GM13976 (cell line): ENCODE measurements around the gene CLEC4F.

Experiments
- DNase-seq: peaks from one replicate; pipeline ENCODE4 v3.0.0; 2012; ENCODE audit warnings: low spot score
- in situ Hi-C: fragments of 300-500 bp; cut with MboI; formaldehyde crosslinking; loops from one replicate; pipeline ENCODE4 v1.12.0; 2022; ENCODE audit warnings: low sequenced_read_pairs, mixed read lengths, inconsistent platforms; ENCODE audit not compliant: unreplicated experiment
- TF ChIP-seq, protein P1 (sequence below): IDR thresholded peaks from 2 replicates; pipeline ENCODE4 v1.5.1; 2012; ENCODE audit warnings: borderline replicate concordance, mild to moderate bottlenecking; ENCODE audit not compliant: insufficient read depth; ENCODE audit errors: extremely low read depth, missing control alignments, control extremely low read depth

The CLEC4F gene

DNA sequence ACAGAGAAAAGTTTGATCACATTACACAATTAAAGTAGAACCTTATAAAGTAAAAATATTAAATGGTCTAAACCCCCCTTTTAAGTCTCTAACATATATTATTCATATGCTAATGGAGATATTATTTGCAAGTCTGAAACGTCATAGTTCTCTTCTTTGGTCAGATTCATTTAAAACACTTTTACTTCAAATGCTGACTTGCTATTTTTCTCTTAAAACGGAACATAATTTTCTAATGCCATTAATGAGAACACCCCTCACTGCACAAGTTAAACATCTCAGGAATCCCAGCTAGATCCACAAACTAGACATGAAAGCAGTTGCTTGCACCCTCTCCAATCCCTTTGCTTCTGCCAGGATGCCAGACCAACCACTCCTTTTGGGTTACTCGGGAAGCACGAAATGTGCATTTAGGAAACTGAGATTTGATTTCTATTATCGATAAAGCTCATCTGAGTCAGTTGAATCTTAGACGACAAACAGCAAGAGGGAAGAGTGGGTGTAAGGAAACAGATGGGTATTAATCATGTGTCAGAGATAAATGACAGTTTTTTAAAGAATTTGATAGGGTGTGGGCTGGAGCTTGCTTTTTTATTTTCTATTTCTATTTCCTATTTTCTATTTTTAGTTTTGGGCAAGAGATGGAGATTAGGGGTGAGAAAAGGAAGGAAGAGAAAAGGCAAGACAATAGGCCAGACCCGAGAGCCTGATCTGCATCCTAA, 53.9 kb downstream of the CLEC4F start:
- in situ Hi-C loops, result no loop called here
- TF ChIP-seq, protein P1, sequence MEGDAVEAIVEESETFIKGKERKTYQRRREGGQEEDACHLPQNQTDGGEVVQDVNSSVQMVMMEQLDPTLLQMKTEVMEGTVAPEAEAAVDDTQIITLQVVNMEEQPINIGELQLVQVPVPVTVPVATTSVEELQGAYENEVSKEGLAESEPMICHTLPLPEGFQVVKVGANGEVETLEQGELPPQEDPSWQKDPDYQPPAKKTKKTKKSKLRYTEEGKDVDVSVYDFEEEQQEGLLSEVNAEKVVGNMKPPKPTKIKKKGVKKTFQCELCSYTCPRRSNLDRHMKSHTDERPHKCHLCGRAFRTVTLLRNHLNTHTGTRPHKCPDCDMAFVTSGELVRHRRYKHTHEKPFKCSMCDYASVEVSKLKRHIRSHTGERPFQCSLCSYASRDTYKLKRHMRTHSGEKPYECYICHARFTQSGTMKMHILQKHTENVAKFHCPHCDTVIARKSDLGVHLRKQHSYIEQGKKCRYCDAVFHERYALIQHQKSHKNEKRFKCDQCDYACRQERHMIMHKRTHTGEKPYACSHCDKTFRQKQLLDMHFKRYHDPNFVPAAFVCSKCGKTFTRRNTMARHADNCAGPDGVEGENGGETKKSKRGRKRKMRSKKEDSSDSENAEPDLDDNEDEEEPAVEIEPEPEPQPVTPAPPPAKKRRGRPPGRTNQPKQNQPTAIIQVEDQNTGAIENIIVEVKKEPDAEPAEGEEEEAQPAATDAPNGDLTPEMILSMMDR, result no peak

DNA sequence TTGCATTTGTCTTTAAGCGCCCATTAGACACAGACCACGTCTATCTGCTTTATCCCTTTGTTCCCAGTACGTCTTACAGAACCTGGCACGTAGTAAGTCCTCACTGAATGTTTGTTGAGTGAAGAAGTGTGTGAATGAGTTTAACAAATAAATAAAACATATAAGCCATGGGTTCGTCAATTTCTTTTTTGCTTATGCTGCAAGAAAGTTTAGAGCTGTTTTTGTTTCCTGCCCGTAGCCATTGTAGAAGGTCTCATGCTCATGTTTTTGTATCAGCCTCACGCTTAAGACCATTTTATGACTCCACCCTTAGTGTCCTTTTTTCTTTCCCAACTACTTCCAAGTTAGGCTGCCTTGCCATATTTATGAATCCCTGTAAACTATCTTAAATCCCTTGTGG, 54.9 kb downstream of the CLEC4F start:
- in situ Hi-C loops, result no loop called here
- DNase-seq, result no peak
- TF ChIP-seq, protein P1, result no peak

More for the DNA sequence above, 53.9 kb downstream of the CLEC4F start:
- no peak for DNase-seq

- TF ChIP-seq, protein P1, result no peak
- in situ Hi-C loops, result no loop called here
- no peak for DNase-seq
Observed at GRCh38 chr2:70759446-70759845, 61.0 kb downstream of the CLEC4F start.
